Measurements from ENCODE around the gene SMPDL3B.

SMPDL3B gene

GRCh38 chr1:27934818-27935549 lies at the start of gene SMPDL3B:
Gene SMPDL3B (plus strand): TSS chr1:27935000. CDS start chr1:27935184, 184 bp downstream.
- DNase-seq (ENCODE audit: low spot score) (peak; percentile 14), FAIRE-seq (no peak)

- DNase-seq (ENCODE audit: low spot score) (no peak), FAIRE-seq (no peak)
Observed at GRCh38 chr1:27885114-27885528, 49.7 kb upstream of the SMPDL3B start.

- DNase-seq (ENCODE audit: low spot score) (no peak), FAIRE-seq (no peak)
Observed at GRCh38 chr1:27885621-27886352, 49.0 kb upstream of the SMPDL3B start.

- DNase-seq (ENCODE audit: low spot score) (no peak), FAIRE-seq (no peak)
Observed at GRCh38 chr1:27886353-27886679, 48.5 kb upstream of the SMPDL3B start.

GRCh38 chr1:27886744-27887143 lies 48.1 kb upstream of the SMPDL3B start:
- FAIRE-seq (no peak), DNase-seq (ENCODE audit: low spot score) (no peak)

- FAIRE-seq (no peak), DNase-seq (ENCODE audit: low spot score) (no peak)
Observed at GRCh38 chr1:27887215-27888021, 47.4 kb upstream of the SMPDL3B start.

- DNase-seq (ENCODE audit: low spot score) (no peak), FAIRE-seq (no peak)
Observed at GRCh38 chr1:27889506-27889905, 45.3 kb upstream of the SMPDL3B start.

- no peak for DNase-seq (ENCODE audit: low spot score)
- no peak for FAIRE-seq
Observed at GRCh38 chr1:27891196-27891889, 43.5 kb upstream of the SMPDL3B start.

GRCh38 chr1:27894521-27894920 lies 40.3 kb upstream of the SMPDL3B start:
- no peak for FAIRE-seq
- DNase-seq (ENCODE audit: low spot score): no peak

GRCh38 chr1:27906759-27907158 lies 28.0 kb upstream of the SMPDL3B start:
- FAIRE-seq: no peak
- DNase-seq (ENCODE audit: low spot score): no peak

GRCh38 chr1:27912429-27912828 lies 22.4 kb upstream of the SMPDL3B start:
- FAIRE-seq (no peak), DNase-seq (ENCODE audit: low spot score) (no peak)

- DNase-seq (ENCODE audit: low spot score) (no peak), FAIRE-seq (no peak)
Observed at GRCh38 chr1:27915082-27915575, 19.7 kb upstream of the SMPDL3B start.

GRCh38 chr1:27922272-27922671 lies 12.5 kb upstream of the SMPDL3B start:
- DNase-seq (ENCODE audit: low spot score) (no peak), FAIRE-seq (no peak)

- FAIRE-seq (peak; percentile 27), DNase-seq (ENCODE audit: low spot score) (peak; percentile 52)
Observed at GRCh38 chr1:27928216-27928954, 6.4 kb upstream of the SMPDL3B start.

- FAIRE-seq: no peak
- no peak for DNase-seq (ENCODE audit: low spot score)
Observed at GRCh38 chr1:27931184-27931583, 3.6 kb upstream of the SMPDL3B start.

GRCh38 chr1:27931759-27932158 lies 3.0 kb upstream of the SMPDL3B start:
- DNase-seq (ENCODE audit: low spot score) (no peak), FAIRE-seq (no peak)

GRCh38 chr1:27935721-27936120 lies 921 bp downstream of the SMPDL3B start:
- FAIRE-seq: no peak
- no peak for DNase-seq (ENCODE audit: low spot score)

- DNase-seq (ENCODE audit: low spot score) (no peak), FAIRE-seq (no peak)
Observed at GRCh38 chr1:27936370-27936769, 1.6 kb downstream of the SMPDL3B start.

GRCh38 chr1:27937524-27937836 lies 2.7 kb downstream of the SMPDL3B start:
- FAIRE-seq (no peak), DNase-seq (ENCODE audit: low spot score) (no peak)

GRCh38 chr1:27938488-27938887 lies 3.7 kb downstream of the SMPDL3B start:
- FAIRE-seq (no peak), DNase-seq (ENCODE audit: low spot score) (no peak)

GRCh38 chr1:27940297-27940696 lies 5.5 kb downstream of the SMPDL3B start:
- FAIRE-seq: no peak

More at GRCh38 chr1:27940297-27940696, 5.5 kb downstream of the SMPDL3B start:
- no peak for DNase-seq (ENCODE audit: low spot score)

Data from RCC 7860 (cell line).